ENCODE data around the gene SHANK2. TPM values are rescaled to one million over a fixed set of nuclear protein-coding genes. Genes with fewer than 3 reads are reported as not detected.

Gene SHANK2
- total and polyA plus RNA-seq, 2 donors (not counting 3 experiments of a cell fraction or from before 2014, with no cell fraction given) = not detected

DNA sequence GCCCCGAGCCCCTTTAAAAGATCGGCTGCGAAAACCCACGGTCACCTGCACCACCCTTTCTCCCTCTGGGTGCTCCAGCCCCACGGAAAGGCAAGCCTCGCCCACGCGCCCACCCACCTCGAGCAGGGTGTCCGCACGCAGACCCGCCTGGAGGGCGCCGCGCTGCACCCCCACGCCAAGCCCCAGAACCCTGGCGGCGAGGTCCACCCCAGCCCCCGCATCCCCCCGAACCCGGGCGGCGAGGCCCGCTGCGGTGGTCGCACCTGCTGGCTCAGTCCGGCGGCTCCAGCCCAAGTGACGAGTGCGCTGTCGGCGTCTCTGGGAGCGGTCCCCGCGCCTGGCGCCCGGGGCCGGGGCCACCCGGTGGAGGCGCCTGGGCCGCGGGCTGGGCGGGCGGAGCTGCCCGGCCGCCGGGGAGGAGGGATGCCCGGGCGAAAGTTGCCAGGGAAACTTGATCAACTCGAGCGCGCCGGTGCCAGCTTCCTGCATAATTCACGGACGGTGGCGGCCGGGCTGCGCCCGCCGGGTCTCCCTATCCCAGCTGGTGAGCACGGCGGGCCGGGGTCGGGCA lies 1.1 kb downstream of the SHANK2 start:
- Histone ChIP-seq H3K4me3 (replicated peaks in 1 of 3; ENCODE audit: insufficient read depth in 1 of 3, low read depth in 1 of 3, low read length in 3 of 3) (no peak overlapping the region), H3K27ac (ENCODE audit: insufficient read depth, low read depth, low read length) (no peak overlapping the region), H3K79me2 (ENCODE audit: control insufficient read depth, insufficient read depth, low read length) (no peaks in the 10 kb centered on the region), H3K4me1 (ENCODE audit: control insufficient read depth, extremely low read depth, insufficient read depth, low read length) (no peaks in the 10 kb centered on the region), H3K4me2 (ENCODE audit: insufficient read depth, low read length) (no peak overlapping the region), H2AFZ (ENCODE audit: low read depth, low read length) (no peak overlapping the region), H3K9ac (replicated peaks; ENCODE audit: extremely low read depth, insufficient read depth, low read length) (no peak overlapping the region), H3K9me3 (replicated peaks; ENCODE audit: control insufficient read depth, insufficient read depth, low read length) (no peaks in the 10 kb centered on the region), H3K36me3 (ENCODE audit: control insufficient read depth in 2 of 2, extremely low read depth in 1 of 2, insufficient read depth in 2 of 2, low read length in 2 of 2) (no peaks in the 10 kb centered on the region), H4K20me1 (replicated peaks; ENCODE audit: control insufficient read depth, extremely low read depth, insufficient read depth, low read length) (no peaks in the 10 kb centered on the region), H3K27me3 (ENCODE audit: control insufficient read depth in 2 of 2, insufficient read depth in 2 of 2, low read length in 2 of 2) (peaks cover 10 to 34% of the 10 kb centered on the region in 2 experiments), H3K9me1 (replicated peaks; ENCODE audit: control insufficient read depth, extremely low read depth, insufficient read depth, low read length) (no peaks in the 10 kb centered on the region)
- FAIRE-seq (no peak), DNase-seq (ENCODE audit: low read depth, low spot score) (no peak)
- CTCF ChIA-PET = interaction anchor here (1.0 kb wide), 1 partner anchor 9 kb away, joined by 3 read pairs; no protein-coding TSS in a partner anchor
- TF ChIP-seq MYC (IDR thresholded peaks at IDR 0.05; ENCODE audit: low read depth, low read length) (no peak), EZH2 (IDR thresholded peaks at IDR 0.05; ENCODE audit: borderline replicate concordance, low read depth, low read length, severe bottlenecking) (no peak), GATA2 (IDR thresholded peaks at IDR 0.05; ENCODE audit: insufficient read depth, insufficient read length, low read depth, low read length) (no peak), CTCF (IDR thresholded peaks at IDR 0.05; ENCODE audit: extremely low read depth in 1 of 2, insufficient read depth in 1 of 2, low read depth in 1 of 2, low read length in 2 of 2) (no peak), MAX (IDR thresholded peaks at IDR 0.05; ENCODE audit: insufficient read depth, insufficient read length) (no peak), FOS (IDR thresholded peaks at IDR 0.05; ENCODE audit: borderline replicate concordance, insufficient read depth, low read length) (no peak), JUN (IDR thresholded peaks at IDR 0.05; ENCODE audit: borderline replicate concordance, insufficient read depth, insufficient read length, low read depth) (no peak), POLR2A (IDR thresholded peaks at IDR 0.05; ENCODE audit: low read depth, low read length) (no peak), POLR2AphosphoS5 (IDR thresholded peaks at IDR 0.05; ENCODE audit: insufficient read depth, low read depth, low read length) (no peak)
- intact Hi-C loops (cut with micrococcal nuclease) = loop anchor here (5.0 kb wide), 1 partner anchor 784 kb away; no protein-coding TSS in a partner anchor
- POLR2A ChIA-PET = no interaction called here
- no TSS peak for BruUV-seq (replicated peaks)
- dilution Hi-C loops (cut with MboI; ENCODE audit: extremely low pct_ligation_motif_present, low sequenced_read_pairs) = no loop called here

Measured in endothelial cell of umbilical vein (primary cell).